GM12878 (cell line): ENCODE results near the gene TSC2. TPM values are rescaled to one million over a fixed set of nuclear protein-coding genes. Genes with fewer than 3 reads are reported as not detected.
A peak's percentile ranks its signal among the peaks of the same experiment; 100 is the strongest.

Experiments used
- CREB1 ChIP-seq: IDR thresholded peaks from 2 replicates; pipeline ENCODE4 v1.6.1; 2012; ENCODE audit warnings: low read depth, mild to moderate bottlenecking, inconsistent platforms
- EED ChIP-seq: sonication (generic); IDR thresholded peaks from 2 replicates; pipeline ENCODE4 v1.6.1; 2016; ENCODE audit warnings: antibody characterized with exemption, low read depth
- JUND ChIP-seq: IDR thresholded peaks from 2 replicates; pipeline ENCODE4 v1.6.1; 2012; ENCODE audit warnings: low read depth, mild to moderate bottlenecking, low read length, improper control_type of control experiment, moderate library complexity
- NFIC ChIP-seq: IDR thresholded peaks from 2 replicates; pipeline ENCODE4 v1.6.1; 2012; ENCODE audit warnings: low read depth, mild to moderate bottlenecking, inconsistent platforms, low read length, moderate library complexity
- NFXL1 ChIP-seq: fragments of 450-650 bp; IDR thresholded peaks from 2 replicates; pipeline ENCODE4 v1.6.1; 2017; ENCODE audit warnings: antibody characterized with exemption, mild to moderate bottlenecking, borderline replicate concordance
- NFYB ChIP-seq: IDR thresholded peaks from 2 replicates; pipeline ENCODE4 v1.6.1; 2011; ENCODE audit warnings: low read depth, mild to moderate bottlenecking, low read length, improper control_type of control experiment, moderate library complexity; ENCODE audit not compliant: insufficient read depth
- POLR2AphosphoS5 ChIP-seq: IDR thresholded peaks from 2 replicates; pipeline ENCODE4 v1.6.1; 2011; ENCODE audit warnings: mild to moderate bottlenecking, low read length, inconsistent platforms
- RB1 ChIP-seq: fragments of 450-650 bp; formaldehyde crosslinking; IDR thresholded peaks from 2 replicates; pipeline ENCODE4 v1.6.1; 2017; ENCODE audit warnings: mild to moderate bottlenecking, borderline replicate concordance
- SRF ChIP-seq, 2 experiments: IDR thresholded peaks; 2 replicates each; pipeline ENCODE4 v1.6.1; 2011; ENCODE audit warnings: low read depth in 2 of 2, low read length in 2 of 2, mild to moderate bottlenecking in 1 of 2, moderate library complexity in 1 of 2
- STAT3 ChIP-seq: IDR thresholded peaks from 2 replicates; pipeline ENCODE4 v1.6.1; 2011; ENCODE audit warnings: low read depth, low read length, improper control_type of control experiment
- SUZ12 ChIP-seq: fragments of 200-600 bp; sonication (generic); IDR thresholded peaks from one replicate; pipeline ENCODE4 v1.6.1; 2018; ENCODE audit warnings: antibody characterized with exemption, mild to moderate bottlenecking; ENCODE audit not compliant: unreplicated experiment
- TARDBP ChIP-seq: IDR thresholded peaks from 2 replicates; pipeline ENCODE4 v1.6.1; 2016; ENCODE audit warnings: borderline replicate concordance
- TBL1XR1 ChIP-seq: IDR thresholded peaks from 2 replicates; pipeline ENCODE4 v1.6.1; 2012; ENCODE audit warnings: low read depth, low read length, improper control_type of control experiment
- YY1 ChIP-seq: IDR thresholded peaks from 2 replicates; pipeline ENCODE4 v1.6.1; 2011; ENCODE audit warnings: low read depth, mild to moderate bottlenecking, low read length
- polyA plus RNA-seq, 11 experiments: library from polyadenylated mRNA; depleted of rRNA in 4 of 11; unstranded in 6 of 11; stranded (reverse) in 5 of 11; fragments of >200 nt; fragmentation: Nextera tagmentation in 4 of 11; fragmentation: Illumina TruSeq in 1 of 11; extraction: Ambion mirVana in 4 of 11; extraction: Trizol in 1 of 11; gene quantifications; 1 replicate in 1 of 11; 2 replicates in 10 of 11; pipeline versions ENCODE4 v1.2.1 to v1.2.3, GENCODE V29; 2011 to 2016; ENCODE audit warnings: inconsistent platforms in 2 of 11, missing spikeins in 2 of 11, low read depth in 1 of 11
- total RNA-seq, 4 experiments: library from RNA; depleted of rRNA in 3 of 4; stranded (reverse); fragments of >200 nt in 3 of 4; fragmentation: Illumina TruSeq in 1 of 4; extraction: Trizol in 1 of 4; gene quantifications; 2 replicates each; pipeline versions ENCODE4 v1.2.1 to v1.2.3, GENCODE V29; 2013 to 2021
- TF ChIP-seq, protein P1 (sequence below): fragments of 450-650 bp; IDR thresholded peaks from 2 replicates; pipeline ENCODE4 v1.6.1; 2017; ENCODE audit warnings: mild to moderate bottlenecking, moderate library complexity
- TF ChIP-seq, protein P2 (sequence below): IDR thresholded peaks from 2 replicates; pipeline ENCODE4 v1.6.1; 2012; ENCODE audit warnings: low read depth, low read length, improper control_type of control experiment
- TF ChIP-seq, protein P3 (sequence below): IDR thresholded peaks from 2 replicates; pipeline ENCODE4 v1.6.1; 2012; ENCODE audit warnings: improper control_type of control experiment, low read depth, low read length; ENCODE audit not compliant: insufficient replicate concordance
- TF ChIP-seq, protein P4 (sequence below): IDR thresholded peaks from 2 replicates; pipeline ENCODE4 v1.6.1; 2011; ENCODE audit warnings: mild to moderate bottlenecking, low read depth, low read length, moderate library complexity; ENCODE audit not compliant: insufficient replicate concordance

TSC2 gene
- total and polyA plus RNA-seq, 10 of the 15 experiments (the other 5 are each of a cell fraction or from before 2014, with no cell fraction given) = 1.6 to 77.0 (median 21.6) TPM

DNA sequence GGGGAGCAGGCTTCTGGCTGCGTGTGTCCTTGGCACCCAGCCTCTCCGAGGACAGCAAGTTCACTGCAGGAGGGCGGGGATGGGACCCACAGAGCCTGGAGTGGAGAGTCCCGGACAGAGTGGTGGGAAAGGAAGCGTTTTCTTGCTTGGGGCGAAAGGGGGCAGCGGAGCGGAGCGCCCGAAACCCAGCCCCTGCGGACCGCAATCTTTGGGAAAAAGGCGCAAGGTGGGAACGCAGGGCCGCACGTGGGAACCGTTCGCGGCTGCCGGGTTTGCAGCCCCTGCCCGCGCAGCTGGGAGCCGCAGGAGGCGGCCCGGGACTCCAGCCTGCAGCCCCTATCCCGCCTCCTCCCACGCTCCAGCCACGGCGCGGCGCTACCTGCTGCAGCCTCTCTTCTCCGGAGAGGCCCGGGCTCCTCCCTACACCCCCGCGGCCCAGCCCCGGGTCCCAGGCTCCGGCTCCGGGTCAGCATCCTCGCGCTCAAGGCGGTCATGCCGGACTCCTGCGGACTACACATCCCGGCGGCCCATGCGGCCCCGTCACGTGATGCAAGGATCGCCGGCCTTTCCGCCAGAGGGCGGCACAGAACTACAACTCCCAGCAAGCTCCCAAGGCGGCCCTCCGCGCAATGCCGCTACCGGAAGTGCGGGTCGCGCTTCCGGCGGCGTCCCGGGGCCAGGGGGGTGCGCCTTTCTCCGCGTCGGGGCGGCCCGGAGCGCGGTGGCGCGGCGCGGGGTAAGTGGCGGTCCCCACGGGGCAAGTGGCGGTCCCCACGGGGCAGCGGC lies at the start of gene TSC2, which contains the start of gene NTHL1 (continued):
- TF ChIP-seq JUND (no peak), SRF (IDR thresholded peaks at IDR 0.05; ENCODE audit: low read depth in 2 of 2, low read length in 2 of 2) (peak; percentile 14 to 40; a peak in 1 of 4 replicates), TARDBP (peak; percentile 87), POLR2AphosphoS5 (no peak), NFYB (no peak), SUZ12 (no peak), STAT3 (no peak), TBL1XR1 (peak; percentile 39; the same call in 1 of the 2 replicates), NFIC (no peak), RB1 (peak; percentile 67; the same call in 1 of the 2 replicates), EED (no peak), CREB1 (peak; percentile 89), YY1 (peak; percentile 97), NFXL1 (0 out of 2 replicates have a peak, but pooled peaks have one; percentile 59)
- TF ChIP-seq, protein P1, sequence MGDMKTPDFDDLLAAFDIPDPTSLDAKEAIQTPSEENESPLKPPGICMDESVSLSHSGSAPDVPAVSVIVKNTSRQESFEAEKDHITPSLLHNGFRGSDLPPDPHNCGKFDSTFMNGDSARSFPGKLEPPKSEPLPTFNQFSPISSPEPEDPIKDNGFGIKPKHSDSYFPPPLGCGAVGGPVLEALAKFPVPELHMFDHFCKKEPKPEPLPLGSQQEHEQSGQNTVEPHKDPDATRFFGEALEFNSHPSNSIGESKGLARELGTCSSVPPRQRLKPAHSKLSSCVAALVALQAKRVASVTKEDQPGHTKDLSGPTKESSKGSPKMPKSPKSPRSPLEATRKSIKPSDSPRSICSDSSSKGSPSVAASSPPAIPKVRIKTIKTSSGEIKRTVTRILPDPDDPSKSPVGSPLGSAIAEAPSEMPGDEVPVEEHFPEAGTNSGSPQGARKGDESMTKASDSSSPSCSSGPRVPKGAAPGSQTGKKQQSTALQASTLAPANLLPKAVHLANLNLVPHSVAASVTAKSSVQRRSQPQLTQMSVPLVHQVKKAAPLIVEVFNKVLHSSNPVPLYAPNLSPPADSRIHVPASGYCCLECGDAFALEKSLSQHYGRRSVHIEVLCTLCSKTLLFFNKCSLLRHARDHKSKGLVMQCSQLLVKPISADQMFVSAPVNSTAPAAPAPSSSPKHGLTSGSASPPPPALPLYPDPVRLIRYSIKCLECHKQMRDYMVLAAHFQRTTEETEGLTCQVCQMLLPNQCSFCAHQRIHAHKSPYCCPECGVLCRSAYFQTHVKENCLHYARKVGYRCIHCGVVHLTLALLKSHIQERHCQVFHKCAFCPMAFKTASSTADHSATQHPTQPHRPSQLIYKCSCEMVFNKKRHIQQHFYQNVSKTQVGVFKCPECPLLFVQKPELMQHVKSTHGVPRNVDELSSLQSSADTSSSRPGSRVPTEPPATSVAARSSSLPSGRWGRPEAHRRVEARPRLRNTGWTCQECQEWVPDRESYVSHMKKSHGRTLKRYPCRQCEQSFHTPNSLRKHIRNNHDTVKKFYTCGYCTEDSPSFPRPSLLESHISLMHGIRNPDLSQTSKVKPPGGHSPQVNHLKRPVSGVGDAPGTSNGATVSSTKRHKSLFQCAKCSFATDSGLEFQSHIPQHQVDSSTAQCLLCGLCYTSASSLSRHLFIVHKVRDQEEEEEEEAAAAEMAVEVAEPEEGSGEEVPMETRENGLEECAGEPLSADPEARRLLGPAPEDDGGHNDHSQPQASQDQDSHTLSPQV = peak; percentile 49; the same call in 1 of the 2 replicates
- TF ChIP-seq, protein P2, sequence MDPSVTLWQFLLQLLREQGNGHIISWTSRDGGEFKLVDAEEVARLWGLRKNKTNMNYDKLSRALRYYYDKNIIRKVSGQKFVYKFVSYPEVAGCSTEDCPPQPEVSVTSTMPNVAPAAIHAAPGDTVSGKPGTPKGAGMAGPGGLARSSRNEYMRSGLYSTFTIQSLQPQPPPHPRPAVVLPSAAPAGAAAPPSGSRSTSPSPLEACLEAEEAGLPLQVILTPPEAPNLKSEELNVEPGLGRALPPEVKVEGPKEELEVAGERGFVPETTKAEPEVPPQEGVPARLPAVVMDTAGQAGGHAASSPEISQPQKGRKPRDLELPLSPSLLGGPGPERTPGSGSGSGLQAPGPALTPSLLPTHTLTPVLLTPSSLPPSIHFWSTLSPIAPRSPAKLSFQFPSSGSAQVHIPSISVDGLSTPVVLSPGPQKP = peak; percentile 94
- TF ChIP-seq, protein P3, sequence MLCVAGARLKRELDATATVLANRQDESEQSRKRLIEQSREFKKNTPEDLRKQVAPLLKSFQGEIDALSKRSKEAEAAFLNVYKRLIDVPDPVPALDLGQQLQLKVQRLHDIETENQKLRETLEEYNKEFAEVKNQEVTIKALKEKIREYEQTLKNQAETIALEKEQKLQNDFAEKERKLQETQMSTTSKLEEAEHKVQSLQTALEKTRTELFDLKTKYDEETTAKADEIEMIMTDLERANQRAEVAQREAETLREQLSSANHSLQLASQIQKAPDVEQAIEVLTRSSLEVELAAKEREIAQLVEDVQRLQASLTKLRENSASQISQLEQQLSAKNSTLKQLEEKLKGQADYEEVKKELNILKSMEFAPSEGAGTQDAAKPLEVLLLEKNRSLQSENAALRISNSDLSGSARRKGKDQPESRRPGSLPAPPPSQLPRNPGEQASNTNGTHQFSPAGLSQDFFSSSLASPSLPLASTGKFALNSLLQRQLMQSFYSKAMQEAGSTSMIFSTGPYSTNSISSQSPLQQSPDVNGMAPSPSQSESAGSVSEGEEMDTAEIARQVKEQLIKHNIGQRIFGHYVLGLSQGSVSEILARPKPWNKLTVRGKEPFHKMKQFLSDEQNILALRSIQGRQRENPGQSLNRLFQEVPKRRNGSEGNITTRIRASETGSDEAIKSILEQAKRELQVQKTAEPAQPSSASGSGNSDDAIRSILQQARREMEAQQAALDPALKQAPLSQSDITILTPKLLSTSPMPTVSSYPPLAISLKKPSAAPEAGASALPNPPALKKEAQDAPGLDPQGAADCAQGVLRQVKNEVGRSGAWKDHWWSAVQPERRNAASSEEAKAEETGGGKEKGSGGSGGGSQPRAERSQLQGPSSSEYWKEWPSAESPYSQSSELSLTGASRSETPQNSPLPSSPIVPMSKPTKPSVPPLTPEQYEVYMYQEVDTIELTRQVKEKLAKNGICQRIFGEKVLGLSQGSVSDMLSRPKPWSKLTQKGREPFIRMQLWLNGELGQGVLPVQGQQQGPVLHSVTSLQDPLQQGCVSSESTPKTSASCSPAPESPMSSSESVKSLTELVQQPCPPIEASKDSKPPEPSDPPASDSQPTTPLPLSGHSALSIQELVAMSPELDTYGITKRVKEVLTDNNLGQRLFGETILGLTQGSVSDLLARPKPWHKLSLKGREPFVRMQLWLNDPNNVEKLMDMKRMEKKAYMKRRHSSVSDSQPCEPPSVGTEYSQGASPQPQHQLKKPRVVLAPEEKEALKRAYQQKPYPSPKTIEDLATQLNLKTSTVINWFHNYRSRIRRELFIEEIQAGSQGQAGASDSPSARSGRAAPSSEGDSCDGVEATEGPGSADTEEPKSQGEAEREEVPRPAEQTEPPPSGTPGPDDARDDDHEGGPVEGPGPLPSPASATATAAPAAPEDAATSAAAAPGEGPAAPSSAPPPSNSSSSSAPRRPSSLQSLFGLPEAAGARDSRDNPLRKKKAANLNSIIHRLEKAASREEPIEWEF = no peak
- TF ChIP-seq, protein P4, sequence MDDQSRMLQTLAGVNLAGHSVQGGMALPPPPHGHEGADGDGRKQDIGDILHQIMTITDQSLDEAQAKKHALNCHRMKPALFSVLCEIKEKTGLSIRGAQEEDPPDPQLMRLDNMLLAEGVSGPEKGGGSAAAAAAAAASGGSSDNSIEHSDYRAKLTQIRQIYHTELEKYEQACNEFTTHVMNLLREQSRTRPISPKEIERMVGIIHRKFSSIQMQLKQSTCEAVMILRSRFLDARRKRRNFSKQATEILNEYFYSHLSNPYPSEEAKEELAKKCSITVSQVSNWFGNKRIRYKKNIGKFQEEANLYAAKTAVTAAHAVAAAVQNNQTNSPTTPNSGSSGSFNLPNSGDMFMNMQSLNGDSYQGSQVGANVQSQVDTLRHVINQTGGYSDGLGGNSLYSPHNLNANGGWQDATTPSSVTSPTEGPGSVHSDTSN = no peak
